Putamen (tissue), 1 donor: ENCODE results near the gene SH3RF3.
A peak's percentile ranks its signal among the peaks of the same experiment; 100 is the strongest.
"Not testable (repeated sequence)": the region's sequence is repeated elsewhere in the genome, so short reads cannot be mapped to it uniquely, and the experiment has no call there.

Experiments used
- DNase-seq: peaks from one replicate; pipeline ENCODE4 v3.0.0-alpha.2; 2016; ENCODE audit warnings: low spot score

The SH3RF3 gene

DNA sequence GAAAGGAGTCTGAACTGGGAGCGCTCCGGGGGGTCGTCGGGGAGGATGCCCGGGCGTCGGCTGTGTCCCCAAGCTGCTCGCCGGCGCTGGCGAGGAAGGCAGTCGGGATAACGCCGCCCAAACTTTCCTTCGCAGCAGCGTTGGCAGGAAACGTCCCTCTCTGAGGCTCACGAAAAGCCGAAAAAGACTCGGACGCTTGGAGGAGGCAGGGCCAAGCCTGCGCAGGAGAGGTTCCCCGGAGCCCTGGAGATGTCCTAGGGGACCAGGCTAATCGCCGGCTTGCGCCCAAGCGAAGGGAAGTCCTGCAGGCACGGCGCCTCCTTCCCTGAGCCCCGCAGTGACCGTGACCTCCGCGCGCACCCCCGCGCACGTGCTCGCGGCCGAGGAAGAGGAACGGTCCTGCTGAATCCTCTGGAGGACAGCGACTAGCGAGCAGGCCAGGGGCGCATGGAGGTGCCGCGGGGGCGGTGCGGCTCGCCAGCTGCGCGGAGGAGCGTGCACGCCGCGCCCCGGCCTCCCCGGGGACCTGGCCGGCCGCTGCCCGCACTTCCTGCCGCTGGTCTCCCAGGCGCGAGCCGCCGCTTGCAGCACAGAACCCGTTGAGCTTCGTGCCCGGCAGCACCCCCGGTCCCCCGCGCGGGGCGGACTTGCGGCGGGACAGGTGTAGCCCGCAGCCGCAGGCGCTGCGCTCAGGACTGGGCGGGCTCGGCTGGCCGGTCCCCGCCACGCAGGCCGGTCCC, at the start of gene SH3RF3:
Gene SH3RF3, plus strand, starts transcription at position 590 of the 740 bp plus-strand sequence.
- no peak for DNase-seq

DNA sequence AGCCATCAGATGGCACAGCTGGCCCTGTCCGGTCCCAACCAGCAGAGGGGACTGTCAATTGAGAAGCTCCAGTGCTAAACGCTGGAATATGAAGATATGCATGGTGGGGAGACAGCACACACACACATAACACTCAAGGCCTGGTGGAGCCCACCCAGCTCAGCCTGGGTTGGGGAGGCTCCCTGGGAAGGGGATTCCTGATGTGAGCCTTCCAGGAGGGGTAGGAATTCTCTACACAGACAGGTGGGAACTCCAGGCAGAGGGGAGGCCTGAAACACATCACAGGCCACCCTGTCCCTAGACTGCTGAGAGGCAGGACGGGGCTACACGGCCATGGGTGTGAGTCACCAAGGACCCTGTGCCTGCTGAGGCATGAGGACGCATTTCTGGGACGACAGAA, 49.4 kb upstream of the SH3RF3 start:
- DNase-seq: no peak

DNA sequence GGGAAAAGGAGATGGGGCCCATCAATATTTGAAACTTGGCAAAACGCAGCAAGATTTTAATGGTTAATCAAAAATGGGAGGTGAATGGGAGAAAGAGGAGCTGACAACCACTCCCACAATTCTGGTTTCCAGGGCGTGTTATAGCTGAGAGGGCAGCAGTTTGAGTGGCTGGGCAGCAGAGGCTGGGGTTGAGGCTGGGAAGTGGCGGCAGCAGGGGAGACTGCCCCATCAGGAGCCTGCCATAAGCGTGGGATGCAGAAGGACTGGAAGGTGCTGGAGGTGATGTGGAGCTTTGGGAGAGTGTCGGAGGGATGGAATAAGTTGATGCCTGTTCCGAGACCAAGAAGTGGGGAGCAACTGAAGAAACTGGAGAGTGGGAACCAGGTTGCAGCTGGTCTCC, 48.9 kb upstream of the SH3RF3 start:
- no peak for DNase-seq

DNA sequence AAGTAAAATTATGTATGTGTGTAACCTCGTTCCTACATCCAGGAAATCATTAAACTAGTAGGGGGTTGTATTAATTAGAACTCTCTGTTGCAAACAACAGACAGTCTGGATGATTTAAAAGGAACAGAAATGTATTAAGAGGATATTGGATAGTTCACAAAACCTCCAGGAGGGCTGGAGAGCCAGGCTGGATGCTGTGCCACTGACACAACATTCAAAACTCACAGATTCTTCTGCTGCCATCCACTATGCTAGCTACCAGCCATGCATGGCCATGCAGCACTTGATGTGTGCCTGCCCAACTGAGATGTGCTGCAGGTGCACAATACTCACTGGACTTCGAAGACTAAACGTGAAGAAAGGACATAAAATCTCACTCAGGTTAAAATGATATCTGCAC, 48.2 kb upstream of the SH3RF3 start:
- no peak for DNase-seq

DNA sequence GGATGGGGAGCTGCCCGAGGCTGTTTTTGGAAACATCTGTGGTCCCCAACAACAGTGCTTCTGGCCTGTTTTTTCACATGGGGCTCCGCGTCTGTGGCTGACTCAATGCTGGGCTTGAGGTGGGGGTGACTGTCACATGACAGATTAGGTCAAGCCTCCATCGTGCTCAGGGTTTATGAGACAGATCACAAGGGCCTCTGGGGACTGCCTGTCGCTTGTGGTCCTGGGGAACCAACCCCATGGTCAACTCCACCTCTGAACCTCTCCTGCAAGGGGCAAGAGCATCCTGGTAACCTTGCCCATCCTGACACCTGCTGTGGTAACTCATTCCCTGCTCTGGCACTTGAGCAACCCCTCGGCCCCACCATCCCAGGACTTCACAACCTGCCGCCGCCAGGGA, 47.6 kb upstream of the SH3RF3 start:
- no peak for DNase-seq

DNA sequence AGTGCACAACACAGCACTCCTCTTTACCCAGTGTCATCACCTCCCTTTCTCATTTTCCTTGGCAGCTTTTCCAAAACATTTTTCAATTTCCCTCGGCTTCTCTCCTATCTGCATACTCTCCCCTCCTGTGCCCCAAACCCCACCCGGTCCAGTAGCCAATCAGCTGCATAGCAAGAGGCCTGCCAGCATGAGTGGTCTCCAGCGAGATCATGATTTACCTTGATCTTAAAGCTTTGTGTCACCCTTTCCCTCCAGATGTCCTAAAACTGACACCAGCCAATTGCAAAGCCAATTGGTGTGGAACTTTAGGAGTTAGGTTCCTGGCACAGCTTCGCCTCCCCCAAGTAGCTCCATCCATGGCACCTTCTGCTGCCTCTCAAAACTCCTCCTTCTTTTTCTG, 45.2 kb upstream of the SH3RF3 start:
- no peak for DNase-seq

DNA sequence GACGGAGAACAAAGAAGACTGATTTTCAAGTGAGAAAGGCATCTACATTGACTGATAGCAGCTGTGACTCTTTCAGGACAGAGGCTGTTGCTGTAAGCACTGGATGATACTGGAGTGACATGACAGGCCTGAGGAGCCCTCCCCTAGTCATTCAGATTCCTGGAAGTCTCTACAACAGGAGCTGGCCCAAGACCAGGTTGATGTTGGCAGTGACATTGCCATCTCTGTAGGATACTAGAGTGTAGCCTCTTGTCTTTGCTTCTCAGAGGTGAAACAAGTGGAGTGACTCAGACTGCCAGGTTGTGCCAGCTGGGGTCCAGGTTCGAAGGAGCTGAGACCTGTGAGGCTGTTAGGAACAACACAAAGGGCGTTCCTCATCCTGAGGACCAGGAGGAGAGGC, 44.7 kb upstream of the SH3RF3 start:
- no peak for DNase-seq

DNA sequence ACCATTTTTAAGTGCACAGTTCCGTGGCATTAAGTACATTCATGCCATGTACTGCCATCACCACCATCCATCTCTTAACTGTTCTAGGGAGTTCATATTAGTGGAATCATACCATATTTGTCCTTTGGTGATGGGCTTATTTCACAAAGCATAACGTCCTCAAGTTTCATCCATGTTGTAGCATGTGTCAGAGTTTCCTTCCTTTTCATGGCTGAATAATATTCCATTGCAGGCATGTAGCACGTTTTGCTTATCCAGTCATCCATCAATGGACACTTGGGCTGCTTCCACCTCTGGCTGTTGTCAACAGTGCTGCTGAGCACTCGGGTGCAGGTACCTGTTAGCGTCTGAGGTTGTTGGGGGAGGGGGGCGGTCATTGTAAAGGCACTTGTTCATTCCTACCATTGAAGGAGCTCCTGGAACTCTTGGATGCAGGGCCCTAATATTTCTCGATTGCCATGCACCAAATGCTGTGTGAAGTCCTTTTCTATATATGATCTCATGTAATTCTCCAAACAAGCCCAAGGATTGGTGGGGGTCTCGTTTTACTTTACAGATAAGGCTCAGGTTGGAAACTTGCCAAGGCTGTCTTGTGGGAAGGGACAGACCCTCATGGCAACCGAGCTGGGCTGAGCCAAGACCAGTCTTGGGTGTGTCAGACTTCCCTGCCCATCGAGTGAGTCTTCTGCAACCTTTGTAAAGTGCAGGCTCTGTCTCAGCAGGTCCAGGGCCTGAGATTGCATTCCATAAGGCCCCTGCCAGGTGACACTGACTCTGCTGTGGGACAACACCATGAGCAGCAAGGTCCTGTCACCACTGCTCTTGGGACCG, 42.9 kb upstream of the SH3RF3 start:
- DNase-seq: no peak

DNA sequence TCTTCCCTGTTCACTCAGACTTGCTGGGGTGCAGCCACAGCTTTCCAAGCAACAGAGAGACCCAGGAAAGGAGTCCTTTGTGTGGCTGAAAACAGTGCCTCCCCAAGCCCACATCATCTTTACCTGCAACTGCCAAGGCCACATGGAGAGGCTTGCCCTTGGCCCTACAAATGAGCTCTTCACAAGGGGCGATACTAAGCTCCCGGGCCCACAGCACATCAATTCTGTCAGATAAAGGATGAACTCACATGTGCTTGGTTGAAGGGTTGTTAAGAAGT, 42.3 kb upstream of the SH3RF3 start:
- DNase-seq: no peak

DNA sequence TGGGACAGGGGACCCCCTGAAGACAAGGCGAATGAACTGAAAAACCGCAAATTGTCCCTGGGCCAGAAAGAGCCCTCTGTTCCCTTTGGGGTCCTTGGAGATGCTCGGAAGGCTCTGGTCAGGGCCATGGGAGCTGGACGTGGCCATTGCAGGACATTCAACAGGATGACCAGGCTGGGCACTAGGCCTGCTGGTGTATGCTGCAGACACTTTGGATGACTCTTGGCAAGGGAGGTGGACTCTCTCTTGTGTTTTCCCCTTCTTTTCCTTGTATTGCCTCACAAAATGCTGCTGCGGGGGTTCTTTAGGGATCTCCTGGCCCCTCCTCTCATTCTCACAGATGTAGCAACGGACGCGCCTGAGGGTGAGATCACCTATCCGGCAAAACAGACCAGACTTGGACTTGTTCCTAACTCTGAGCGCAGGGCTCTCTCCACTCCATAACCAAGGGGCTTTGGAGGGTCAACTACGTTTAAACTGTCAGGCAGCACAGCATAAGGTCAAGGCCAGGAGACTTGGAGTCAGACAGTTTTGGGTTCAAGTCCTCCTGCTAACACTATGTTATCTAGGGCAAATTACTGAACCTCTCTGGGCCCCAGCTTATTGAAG, 41.8 kb upstream of the SH3RF3 start:
- DNase-seq: no peak

DNA sequence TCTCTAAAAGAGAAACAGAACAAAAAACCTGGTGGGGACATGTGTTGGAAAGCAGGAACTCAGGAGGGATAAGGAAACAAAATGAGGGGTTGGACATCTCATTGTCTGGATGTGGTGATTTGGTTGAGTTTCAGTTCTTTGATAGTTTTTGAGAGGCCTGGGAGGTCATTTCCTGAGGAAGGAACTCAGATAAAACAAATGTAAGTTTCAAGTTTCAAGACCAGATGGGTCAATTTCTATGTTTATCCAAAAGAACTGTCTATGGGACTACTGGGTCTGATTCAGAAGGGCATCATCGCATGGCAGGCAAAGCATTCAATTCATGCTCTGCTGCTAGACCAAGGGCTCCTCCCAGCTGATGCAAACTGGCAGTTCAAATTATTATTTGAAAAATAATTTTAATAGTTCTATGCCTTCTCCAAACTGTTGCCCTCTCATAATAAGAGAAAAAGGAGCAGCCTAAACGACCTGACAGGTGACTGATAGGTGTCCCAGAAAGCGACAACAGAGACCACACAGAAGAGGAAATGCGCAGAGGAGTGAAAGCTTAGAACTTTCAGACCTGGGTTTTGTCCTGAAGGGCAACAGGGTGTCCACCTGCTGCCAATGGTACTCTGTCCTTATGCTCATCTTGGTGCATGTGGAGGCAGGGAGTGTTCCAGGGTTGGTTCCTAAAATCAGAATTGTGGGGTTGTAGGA, 39.3 kb upstream of the SH3RF3 start:
- no peak for DNase-seq

DNA sequence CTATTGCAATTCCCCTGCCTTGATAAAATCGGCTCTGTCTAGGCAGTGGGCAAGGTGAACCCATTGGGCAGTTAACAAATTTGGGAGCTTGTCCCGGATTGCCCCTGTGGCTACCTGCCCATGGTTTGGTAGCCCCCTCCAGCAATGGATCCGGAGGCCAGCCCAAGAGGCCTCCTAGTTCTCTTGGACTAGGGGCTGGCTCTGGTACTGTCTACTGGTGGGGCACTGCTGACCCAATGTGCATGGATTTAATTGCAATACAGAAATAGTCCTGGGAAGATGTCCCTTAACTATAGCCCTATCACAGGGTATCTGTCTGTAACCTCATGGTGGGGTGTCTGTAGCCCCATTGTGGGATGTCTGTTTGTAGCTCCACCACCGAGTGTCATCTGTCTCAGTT, 37.5 kb upstream of the SH3RF3 start:
- DNase-seq: no peak

DNA sequence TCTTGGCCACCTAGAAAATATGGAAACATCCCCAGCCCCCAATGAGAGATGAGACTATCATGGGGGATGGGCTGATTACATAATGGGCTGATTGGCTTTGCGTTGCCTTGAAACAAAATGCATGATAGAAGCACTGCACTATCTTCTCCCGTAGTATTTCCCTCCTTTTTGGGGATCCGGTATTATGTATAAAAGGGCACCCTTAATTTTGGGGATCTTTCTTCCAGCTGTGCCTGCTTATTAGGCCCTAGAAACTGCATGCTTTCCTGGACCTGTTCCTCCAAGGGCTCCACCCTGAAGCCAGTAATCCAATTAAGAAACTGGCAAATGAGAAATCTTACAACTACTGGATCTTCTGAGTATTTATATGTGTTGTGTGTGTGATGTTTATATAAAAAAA, 34.9 kb upstream of the SH3RF3 start:
- no peak for DNase-seq

DNA sequence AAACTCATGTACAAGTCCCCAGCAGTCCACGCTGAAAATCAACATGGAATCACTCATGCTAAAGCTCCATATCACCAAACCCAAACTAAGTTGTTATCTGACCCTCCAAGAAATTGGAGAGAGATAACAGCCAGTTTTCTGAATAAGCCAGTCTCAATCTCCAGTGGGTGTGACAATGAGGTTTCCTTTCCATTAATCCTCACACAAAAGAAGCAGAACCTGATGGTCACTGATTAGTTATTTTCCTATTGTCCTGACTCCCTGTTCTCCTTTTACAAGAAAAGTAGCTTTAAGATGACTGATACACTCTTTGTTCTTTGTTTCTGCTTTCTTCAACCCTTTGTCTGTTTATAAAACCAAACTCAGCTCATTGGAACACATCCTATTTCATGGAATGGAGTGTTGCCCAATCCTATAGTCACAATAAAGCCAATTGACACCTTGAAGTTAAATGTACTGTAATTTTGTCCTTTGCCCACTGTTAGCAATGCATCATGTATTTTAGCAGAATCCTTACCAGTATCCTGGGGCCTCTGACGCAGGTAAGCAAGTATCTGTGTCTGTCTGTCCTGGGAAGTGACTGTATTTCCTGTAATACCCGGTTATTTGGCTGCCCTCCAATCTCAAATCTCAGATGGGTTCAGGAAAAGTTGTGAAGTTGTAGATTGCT, 30.6 kb upstream of the SH3RF3 start:
- no peak for DNase-seq

DNA sequence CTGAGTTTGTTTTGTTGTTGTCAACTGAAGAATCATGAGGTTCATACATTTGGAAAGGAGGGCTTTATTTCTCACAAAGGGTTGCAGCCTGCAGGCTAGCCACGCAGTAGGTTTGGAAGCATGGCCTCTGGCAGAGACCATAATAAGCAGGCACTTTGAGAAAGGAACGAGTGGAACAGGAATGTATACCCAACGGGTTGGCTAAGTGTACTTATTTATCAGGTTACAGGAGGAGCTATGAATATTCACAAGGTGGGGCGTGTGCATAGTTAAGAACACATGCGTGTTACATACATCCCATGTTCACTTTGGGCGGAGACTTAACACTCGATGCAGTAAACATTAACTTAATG, 30.1 kb upstream of the SH3RF3 start:
- no peak for DNase-seq

DNA sequence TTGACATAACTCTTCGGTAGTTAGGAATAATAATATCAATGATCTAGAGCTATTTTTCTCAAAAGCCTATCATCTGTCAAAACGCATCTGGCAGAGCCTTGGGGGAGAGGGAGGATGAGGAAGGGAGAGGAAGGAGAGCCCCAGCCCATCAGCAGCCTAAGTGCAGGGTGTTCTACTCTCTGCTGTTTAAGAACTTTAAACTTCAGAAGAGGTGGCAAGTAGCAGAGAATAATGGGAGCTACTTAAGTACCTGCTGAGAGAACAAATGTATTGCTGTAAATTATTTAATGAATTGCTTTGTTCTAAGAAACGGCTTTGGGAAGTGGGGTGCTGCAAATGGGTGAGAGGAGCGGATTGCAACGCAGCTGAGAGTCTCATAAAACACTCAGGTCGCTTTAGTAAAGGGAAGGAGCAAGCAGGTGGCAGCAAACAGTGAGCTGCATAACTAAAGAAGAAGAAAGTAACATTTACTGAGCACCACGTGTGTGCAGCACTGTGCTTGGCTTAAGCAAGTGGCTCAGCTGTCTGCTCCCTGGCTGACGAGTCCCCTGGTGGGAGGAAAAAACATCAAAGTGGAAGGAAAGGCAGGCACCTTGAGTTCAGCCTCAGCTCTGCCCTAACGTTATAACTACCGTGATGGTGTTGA, 26.3 kb upstream of the SH3RF3 start:
- DNase-seq: peak; percentile 2

DNA sequence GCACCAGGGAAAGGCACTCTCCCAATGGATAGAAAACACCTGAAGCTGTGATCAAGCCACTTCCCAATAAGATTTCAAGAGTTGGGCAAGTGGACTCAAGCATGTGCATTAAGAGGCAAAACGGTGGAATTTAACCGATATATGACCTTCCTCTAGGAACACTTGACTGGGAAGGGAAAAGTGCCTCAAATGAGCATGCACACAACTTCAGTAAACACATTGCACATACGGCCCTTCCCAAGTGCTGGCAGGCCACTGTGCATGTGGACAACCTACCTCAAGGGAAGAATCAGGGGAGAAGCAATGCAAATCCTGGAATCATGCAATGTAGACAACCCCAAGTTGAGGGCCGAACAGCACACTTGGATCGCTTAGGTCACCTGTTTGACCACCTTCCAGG, 23.9 kb upstream of the SH3RF3 start:
- DNase-seq: no peak

DNA sequence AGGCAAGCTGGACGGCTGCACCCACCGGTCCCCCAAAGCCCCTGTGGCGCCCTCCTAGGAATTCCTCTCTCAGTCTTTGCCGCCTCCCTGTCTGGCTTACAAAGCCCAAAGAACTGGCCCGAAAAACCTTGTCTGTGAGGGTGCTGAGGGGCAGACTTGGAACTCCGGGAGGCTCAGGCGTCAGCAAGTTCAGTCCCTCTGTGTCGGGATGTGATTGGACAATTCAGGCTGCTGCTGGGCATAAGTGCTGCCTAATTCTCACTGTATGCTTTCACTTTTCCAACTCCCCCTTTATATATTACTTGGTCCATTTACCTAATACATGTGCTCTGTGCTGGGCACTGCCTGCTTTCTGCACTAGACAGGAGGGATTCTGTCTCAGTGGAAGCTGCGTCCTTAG, 20.3 kb upstream of the SH3RF3 start:
- no peak for DNase-seq

DNA sequence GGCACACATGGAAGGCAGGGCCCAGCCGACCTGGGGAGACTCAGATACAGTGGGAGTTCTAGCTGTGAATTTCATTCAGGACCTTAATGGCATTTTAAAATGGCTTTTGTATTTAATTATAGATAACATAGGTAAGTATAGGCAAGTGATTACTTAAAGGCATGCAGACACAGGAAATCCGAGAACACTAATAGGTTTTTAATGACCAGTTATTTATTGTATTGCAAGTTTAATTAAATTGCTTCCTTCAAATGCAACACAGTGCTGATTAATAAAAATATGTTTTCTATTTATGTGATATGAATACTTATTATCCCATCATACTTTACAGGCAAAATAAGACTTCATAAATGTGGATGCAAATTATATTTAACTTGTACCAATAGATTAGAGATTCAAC, 19.7 kb upstream of the SH3RF3 start:
- no peak for DNase-seq

DNA sequence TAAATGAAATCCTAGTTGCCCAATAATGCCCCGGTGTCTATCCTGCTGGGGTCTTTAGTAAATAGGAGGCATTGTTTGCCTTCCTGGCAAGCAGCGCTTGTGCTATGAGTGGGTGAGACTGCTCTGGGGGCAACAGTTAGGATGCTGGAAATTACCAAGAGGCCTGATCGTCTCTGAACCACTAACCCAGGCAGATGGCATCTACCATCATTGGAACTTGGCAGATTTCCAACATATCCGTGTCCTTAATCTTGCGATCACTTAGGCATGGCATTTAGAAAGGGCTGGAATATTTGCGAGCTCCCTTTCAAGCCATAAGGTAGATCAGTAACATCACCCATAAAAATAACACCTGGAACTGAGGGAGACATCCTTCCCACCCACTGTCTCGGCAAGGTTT, 18.8 kb upstream of the SH3RF3 start:
- no peak for DNase-seq

DNA sequence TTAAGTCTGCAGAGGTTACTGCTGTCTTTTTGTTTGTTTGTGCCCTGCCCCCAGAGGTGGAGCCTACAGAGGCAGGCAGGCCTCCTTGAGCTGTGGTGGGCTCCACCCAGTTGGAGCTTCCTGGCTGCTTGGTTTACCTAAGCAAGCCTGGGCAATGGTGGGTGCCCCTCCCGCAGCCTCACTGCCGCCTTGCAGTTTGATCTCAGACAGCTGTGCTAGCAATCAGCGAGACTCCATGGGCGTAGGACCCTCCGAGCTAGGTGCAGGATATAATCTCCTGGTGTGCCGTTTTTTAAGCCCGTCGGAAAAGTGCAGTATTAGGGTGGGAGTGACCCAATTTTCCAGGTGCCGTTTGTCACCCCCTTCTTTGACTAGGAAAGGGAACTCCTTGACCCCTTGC, 11.8 kb upstream of the SH3RF3 start:
- DNase-seq: not testable (repeated sequence)

DNA sequence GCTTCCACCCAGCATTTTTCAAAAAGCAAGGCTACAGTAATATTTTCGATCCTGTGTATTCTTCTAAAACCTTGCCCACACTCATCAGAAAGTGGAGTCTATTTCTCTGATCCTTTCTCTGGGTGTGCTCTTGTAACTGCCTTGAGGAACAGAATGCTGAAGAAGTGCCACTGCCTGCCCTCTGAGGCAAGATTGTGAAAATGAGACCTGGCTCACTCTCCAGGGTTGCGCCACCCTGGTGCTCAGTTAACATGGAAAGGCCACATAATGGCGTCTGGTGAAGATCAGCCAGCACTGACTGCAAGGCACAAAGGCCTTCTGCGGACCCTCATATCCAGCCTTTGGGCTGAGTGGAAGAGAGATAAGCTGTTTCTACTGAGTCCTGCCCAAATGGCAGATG, 11.2 kb upstream of the SH3RF3 start:
- DNase-seq: no peak
